GM19397 (cell line): ENCODE data around the gene TMEM59L.
"Not testable (repeated sequence)": the region's sequence is repeated elsewhere in the genome, so short reads cannot be mapped to it uniquely, and the experiment has no call there.

Experiments used
- ATAC-seq: cut with Tn5 transposase; IDR thresholded peaks from one replicate; pipeline ENCODE4 v1.9.1; 2021; ENCODE audit warnings: mild to moderate bottlenecking, moderate library complexity; ENCODE audit not compliant: unreplicated experiment

TMEM59L gene

DNA sequence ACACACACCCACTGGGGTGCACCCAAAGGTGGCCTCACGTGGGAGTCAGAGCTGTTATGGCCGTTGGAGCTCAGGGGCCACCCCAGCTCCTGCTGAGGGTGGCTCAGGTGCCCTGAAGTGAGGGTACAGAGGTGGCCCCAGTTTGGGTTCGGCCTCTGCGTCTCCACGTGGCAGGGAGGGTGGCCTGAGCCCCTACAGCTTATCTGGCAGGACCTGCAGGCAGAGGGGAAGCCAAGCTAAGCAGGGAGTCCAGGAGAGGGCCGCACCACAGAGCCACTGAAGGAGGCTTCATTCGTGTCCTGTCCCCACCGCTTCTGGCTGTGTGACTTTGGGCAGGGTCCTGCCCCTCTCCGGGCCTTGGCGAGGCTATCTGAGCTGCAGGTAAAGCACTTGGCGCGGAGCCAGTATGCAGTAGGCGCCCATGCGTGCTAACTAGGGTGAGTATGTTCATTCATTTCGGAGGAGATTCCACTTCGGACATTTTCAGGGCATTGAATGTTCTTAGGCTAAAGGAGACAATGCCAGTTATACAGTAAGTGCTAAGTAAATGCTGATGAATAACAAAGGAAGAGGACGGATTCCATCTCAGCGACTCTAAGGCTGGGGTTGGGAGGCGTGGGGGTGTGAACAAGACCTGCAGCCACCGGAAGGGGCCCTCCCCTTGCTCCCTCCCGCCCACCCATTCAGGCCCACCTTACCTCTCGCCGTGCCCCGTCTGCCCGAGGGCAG lies 19.1 kb upstream of the TMEM59L start:
- no peak for ATAC-seq

DNA sequence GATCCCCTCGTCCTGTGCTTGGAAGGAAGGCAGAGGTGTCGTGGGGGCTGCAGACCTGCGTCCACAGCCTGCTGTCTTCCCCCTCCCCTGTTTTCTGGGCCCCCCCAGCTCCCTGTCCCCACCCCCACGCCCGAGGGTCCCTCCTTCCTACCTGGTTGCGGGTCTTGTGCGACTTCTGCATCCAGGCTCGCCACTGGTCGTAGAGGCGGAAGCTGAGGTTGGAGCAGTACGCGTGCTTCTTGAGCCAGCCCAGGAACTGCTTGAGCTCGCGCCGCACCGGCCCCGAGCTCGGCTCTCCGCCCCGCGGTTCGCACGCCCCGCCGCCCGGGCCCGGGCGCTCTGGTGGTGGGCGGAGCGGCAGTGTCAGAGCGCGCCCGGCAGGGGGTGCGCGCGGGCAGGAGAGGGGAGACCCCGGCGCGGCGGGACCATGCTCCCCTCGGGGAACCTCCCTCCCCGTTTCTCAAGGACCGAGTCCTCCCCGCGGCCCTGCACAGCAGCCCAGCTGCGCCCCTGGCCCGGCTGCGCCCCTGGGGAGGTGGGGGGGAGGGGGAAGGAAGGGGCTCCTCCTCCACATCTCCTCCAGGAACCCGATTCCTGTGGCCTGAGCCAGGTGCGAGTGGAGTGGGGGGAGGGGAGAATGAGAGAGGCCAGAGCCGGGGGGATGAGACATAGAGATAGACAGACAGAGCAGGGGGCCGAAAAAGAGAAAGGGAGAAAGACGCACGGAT lies 18.4 kb upstream of the TMEM59L start:
- ATAC-seq: peak; percentile 58

DNA sequence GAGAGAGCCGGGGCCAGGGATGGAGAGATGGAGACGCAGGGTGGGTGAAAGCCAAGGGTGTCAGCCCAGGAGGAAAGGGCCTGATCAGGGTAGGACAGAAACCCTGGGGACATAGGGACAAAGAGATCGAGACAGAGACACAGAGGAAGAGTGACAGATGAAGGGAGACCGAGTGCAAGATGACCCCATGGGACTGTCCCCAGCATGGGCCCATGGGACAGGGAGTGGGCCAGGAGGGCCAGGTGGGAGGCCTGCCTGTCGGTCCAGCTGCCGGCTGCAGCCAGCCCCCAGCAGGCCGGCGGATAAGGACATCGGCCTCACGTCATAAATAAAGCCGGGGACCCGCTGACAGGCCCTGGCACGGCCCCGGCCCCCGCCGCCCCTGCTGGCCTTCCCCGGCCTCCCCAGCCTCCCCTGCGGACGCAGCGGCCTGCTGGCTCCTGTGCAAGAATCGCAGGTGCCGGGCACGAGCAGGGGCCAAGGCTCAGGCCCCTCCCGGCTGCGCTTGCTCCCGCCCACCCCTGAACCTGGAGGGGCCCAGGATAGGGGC lies 17.8 kb upstream of the TMEM59L start:
- no peak for ATAC-seq

DNA sequence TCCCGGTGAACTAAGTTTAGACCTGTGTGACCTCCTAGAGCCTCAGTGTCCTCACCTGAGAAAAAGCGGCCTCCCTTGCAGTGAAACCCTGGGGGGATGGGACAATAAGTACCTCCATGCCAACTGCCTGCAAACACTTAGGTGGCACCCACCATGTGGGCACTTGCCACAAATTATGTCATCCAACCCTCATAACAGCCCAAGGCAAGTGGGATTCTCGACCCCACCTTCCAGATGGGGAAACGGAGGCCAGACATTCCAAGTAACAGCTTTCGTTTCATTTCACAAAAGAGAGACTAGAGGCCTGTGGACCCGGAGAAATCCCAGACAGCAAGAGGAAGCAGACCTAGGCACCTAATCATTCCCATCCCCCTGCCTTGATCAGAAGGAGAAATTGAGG lies 17.2 kb upstream of the TMEM59L start:
- ATAC-seq: no peak

DNA sequence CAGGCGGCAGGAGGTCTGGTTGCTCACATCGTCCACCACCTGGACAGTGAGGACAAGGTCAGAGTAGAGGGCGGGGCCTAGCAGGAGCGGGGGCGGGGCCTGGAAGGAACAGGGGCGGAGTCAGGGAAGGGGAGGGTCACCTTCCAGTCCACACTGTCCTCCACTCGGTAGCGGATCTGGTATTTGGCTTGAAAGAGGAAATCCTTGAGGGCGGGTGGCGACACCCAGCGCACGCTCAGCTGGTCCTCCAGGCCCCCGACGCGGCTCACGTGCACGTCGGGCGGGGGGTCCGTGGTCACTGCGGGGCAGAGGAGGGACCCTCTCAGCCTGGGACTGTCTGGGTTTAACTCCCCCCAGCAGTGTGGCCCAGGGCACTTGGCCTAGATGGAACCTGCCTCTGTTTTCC lies 15.9 kb upstream of the TMEM59L start:
- no peak for ATAC-seq

DNA sequence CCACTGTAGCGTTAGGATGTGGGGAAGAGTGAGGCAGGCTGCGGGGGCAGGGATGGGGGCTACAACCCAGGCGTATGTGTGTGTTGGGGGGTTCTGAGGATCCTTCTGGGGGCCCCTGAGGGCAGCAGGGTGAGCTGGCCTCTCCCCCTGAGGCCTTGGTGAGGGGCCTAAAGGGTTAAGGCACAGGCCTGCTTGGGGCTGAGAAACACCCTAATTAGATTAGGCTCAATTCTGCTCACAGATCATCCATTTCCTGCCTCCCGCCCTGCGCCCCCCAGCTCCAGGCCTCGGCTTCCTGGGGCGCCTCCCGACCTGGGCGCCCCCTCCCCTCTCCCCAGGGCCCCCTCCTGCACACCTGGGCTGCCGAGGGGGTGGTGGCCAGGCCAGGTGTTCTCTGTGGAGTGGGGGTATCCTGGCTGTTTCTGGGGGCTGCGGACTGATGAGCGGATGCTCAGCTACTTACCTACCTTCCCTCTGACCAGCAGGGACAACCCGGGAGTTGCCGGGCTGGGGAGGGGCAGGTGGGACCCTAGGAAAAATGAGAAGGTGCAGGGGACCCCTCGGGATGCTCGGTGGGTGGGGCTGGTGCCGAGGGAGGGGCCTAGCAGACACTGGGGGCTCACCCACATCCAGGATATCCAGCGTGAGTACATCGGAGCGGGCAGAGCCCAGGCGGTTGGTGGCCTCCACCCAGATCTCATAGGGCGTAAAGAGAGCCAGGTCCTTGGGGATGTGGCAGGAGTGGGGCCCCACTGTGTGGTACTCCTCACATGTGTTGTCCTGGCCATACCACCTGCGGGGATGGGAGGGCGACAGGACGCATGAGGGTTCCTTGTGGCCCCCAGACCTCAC lies 14.6 kb upstream of the TMEM59L start:
- ATAC-seq: no peak

DNA sequence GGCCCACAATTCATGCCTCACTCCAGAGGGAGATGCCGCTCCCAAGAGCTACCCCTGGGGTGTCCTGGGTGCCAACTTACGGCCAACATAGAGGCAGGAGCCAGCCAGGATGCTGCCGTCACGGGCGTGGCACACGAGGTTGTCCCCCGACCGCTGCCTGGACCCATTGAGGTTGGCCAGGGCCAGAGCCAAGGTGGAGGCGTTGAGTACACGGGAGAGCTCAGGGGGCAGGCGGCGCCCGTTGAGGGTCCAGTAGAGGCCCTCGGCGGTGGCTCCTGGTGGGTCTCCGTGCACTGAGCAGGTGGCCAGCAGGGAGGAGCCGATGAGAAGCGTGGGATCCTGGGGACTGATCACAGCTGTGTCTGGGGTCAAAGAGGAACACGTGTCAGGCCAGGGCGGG lies 13.2 kb upstream of the TMEM59L start:
- ATAC-seq: no peak

DNA sequence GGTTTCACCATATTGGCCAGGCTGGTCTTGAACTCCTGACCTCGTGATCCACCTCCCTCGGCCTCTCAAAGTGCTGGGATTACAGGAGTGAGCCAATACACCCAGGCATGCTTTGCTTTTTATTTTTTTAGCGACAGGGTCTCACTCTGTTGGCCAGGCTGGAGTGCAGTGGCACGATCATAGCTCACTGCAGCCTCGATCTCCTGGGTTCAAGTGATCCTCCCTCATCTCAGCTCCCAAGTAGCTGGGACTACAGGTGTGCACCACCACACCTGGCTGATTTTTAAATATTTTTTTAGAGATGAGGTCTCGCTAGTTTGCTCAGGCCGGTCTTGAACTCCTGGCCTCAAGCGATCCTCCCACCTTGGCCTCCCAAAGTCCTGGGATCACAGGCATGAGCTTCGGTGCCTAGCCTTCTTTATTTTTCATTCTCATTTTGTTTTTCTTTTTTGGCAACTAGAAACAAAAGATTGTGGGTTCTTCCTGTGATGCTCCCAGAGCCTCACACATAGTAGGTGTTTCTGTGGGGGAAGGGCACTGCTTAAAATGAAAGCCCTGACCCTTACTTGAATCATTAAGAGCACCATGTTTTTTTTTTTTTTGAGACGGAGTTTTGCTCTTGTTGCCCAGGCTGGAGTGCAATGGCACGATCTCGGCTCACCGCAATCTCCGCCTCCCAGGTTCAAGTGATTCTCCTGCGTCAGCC lies 11.8 kb upstream of the TMEM59L start:
- not testable (repeated sequence) for ATAC-seq

DNA sequence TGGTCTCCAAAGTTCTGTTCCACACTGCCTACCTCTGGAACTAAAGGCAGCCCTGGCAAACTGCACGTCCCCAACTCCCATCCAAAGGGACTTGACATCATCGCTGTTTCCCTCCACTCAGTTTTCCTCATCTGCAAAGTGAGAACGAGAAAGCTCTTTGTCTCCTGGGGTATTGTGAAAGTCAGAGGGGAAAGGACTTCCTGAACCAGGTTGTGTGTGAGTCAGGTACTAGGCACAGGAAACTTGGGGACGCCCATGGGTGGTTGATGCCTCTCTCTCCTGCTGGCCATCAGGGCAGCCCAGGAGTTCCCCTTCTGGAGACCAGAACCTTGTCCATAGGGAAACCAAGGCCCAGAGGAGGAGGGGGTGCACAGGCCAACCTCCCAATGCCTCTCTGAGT lies 10.8 kb upstream of the TMEM59L start:
- no peak for ATAC-seq

DNA sequence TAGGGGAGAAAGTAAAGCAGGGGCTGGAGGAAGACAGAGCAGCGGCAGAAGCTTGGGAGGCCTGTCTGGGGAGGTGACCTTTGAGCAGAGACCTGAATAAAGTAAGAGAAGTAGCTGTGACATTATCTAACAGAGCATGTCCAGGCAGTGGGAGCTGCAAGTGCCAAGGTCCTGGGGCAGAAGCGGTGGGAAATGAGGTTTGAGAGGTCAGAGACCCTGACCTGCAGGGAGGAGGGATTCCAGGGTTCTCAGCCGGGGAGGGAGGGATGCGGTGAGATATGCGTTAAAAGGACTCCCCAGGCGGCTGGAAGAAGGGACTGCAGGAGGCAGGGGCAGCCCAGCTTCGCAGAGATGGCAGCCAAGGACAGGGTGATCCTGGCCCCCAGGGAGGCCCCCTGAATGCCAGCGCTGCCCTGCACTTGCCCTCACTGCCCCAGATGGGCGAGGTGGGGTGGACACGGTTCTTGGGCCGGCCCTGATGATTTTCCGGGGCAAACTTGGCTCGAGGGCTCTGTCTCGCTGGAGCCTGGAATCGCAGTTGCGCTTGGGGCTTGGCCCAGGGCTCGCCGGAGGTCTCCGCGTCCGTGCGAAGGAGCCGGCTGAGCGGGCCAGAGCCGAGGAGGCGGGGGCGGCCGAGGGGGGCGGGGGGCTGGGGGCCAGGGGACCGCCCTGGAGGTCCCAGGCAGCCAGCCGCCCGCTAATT lies 9.3 kb upstream of the TMEM59L start:
- ATAC-seq: no peak

DNA sequence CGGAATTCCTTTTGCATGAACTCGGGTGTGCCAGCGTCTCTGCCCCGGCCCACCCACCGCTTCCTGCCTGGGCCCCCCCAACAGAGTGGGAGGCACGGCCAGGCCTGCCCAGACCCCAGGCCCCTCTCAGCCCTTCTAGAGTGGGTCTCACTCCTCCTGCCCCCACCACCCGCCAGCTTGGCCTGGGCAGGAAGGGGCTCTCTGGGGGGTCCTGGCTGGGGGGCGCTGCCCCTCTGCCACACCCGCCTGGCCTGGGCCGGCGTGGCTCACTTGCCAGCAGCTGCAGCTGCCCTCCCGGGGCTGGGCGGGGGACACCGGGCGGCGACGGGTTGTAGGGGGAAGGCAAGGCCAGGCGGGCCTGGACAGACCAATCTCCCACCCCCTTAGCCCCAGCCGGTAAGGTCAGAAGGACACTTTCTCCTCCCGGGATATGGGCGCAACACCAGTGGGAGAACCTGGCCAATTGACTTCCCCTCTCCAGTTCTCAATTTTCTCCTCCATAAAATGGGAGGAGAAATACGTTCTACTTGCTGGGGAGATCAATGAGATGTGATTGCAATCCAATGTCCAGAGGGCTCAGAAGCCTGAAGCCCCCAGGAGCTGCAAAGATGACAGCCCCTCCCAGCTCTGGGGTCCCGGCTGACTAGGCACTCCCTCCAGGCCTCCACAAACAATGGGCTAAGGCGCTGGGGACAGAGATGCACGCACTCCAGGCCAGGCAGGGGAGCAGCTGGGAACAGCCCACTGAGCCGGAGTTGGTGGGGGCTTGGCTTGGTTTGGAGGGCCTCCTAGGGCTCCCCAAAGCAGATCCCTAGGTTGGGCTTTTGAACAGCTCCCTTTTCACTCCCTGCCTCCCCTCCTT lies 8.5 kb upstream of the TMEM59L start:
- ATAC-seq: no peak

DNA sequence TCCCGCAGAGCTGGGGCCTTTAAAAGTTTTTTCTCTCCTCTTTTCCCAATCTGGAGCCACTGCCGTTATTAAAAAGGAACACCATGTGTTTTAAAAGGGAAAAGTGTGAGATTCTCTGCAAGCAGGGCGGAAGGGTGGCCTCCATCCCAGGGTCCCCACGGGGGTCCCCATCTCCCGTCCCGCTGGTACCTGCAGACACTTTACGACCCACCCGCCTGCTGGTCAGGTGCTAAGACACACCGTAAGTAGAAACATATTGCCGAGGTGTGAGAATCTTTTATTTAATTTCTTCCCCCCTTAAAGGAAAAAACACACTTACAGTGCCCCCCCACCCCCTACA lies 7.9 kb upstream of the TMEM59L start:
- no peak for ATAC-seq

DNA sequence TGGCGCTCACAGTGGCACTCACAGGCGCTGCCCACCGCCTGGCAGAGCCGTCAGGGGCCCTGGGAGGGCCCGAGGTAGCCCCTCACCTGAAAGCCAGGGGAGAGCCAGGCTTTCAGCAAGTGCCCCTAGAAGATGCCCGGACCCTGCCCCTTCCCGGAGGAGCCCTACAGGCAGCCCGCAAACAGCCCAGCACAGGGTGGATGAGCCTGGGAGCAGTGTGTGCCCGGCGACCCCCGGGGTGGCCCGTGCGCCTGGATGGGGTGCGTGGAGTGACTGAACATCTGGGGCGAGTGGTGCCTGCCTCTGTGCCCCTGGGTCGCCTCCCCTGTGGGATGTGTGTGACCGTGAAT lies 7.5 kb upstream of the TMEM59L start:
- ATAC-seq: no peak

DNA sequence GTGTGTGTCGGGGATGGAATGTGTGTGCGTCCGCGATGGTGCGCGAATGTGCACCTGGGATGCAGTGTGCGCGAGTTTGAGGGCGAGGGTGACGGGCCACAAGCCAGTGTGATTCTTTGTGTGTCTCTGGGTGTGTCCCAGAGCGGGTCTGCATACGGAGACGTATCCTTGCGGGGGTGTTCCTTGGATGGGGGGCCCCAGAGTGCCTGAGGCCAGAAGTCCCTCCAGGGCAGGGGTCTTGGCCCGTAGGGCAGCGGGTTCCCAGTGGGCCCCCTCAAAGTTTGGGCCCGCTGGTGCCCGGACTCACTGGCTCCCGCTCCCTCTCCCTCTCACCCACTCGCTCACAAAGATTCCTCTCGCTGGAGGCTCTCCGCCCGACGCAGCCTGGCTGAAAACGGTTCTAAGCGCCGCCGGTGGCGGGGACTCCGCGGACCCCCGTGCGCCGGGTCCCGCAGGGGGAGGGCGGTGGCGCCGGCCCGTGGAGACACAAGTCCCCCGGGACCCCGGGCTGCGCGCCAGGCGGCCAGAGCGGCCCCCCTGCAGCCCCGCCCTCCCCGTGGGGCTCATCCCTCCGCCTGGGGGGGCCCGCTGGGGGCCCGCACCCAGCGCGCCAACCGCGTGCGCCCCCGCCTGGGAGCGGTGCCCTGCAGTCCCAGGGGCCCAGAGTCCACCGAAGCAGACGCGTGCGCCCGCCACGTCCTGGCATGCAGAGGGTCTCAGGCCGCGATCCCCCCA lies 7.0 kb upstream of the TMEM59L start:
- ATAC-seq: no peak

DNA sequence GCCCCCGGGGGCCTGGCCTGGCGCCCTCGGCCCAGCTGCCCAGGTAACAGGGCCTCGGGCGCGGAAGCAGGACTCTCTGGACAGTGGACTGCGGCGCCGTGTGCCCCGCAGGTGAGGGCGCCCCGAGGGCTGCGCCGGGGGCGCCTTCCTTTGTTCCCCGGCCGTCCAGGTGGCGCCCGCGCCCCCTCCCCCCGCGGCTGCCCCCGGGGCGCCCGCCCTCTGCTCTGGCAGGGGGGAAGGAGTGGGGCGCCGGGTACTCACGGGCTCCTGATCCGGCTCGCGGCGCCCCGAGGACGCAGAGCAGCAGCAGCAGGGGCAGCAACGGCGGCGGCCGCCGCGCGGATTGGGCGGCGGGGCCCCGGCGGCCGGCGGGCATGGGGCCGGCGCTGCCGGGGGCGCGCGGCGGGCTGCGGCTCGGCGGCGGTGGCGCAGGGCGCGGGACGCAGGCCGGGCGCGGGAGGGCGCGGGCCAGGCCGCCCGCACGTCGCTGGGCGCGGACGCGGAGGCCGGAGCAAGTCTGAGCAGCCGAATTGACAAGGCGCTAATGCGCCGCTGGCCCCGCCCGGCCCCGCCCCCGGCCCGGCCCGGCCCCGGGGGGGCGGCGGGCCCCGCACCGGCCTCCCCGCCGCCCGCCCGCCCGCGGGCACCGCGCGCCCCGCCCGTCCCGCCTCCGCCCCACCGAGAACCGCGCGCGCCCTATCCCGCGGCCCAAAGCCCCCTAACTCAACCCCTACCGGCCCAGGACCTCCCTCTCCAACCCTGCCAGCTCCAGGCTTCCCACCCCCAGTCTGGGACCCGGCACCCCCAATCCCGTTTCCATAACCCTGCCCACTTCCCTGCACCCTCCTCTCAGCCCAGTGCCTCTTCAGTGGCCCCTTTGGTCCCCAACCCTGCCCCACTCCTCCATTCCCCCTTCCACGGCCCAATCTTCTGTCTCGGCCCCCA lies 6.1 kb upstream of the TMEM59L start, which contains the start of gene CRLF1:
Gene CRLF1, minus strand, starts transcription at position 519 of the 945 bp plus-strand sequence. Its CDS starts 143 bp downstream, at position 376.
- no peak for ATAC-seq

DNA sequence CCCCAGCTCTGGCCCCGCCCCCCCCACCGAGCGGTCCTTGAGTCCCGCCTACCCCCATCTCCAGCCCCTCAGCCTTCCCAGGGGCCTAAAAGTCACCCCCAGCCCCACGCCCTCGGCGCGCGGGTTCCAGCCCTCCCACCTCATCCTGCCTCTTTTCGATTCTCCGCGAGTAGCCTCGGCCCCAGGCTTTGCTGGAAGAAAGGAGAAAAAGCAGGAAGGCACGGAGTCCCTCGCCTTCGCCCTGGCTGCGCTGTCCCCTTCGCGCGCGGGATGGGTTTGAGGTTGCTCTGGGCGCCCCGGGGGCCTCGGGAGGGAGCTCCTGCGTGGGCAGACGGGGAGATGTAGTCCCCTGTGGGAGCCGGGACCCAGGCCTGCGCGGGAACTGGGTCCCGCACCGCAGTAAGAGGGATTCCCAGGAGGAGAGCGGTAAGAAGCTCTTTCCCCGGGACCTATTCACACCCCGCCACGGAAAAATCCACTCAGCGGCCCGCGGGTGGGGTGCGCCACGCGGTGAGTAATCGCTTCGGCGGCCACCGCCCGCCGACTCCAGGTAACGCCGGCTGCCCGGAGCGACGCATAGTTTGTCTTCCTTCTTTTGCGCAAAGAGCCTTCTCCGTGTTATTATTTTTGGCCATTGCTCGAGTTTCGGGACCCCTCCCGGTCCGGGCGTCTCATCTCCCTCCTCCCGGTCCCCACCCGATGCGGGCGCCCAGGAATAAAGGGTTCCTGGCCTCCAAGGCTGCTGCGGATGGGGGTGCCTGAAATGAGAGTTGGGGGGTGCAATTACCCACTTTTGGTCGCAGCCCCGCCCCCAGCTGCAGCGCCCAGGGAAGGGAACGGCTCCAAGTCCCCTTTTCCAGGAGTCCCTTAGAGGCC lies 5.2 kb upstream of the TMEM59L start:
- no peak for ATAC-seq
